Osteoblast (primary cell): ENCODE measurements around the gene UBE2V1. TPM values are rescaled to one million over a fixed set of nuclear protein-coding genes. Genes with fewer than 3 reads are reported as not detected.
A peak's percentile ranks its signal among the peaks of the same experiment; 100 is the strongest.

Source experiments
- DNase-seq: peaks from one replicate; pipeline ENCODE4 v3.0.0; 2011; ENCODE audit warnings: low spot score, mixed read lengths; ENCODE audit not compliant: insufficient read length; ENCODE audit errors: missing footprints
- H2AFZ ChIP-seq: 2 replicates; pipeline ENCODE4 v1.6.0; 2011; ENCODE audit warnings: mild to moderate bottlenecking, low read length
- H3K27ac ChIP-seq: 2 replicates; pipeline ENCODE4 v1.5.1; 2011; ENCODE audit warnings: mild to moderate bottlenecking, low read depth, low read length, moderate library complexity
- H3K27me3 ChIP-seq: 2 replicates; pipeline ENCODE4 v1.6.0; 2012; ENCODE audit warnings: mild to moderate bottlenecking, control low read depth, inconsistent platforms, low read length, moderate library complexity; ENCODE audit not compliant: insufficient read depth
- H3K36me3 ChIP-seq: 2 replicates; pipeline ENCODE4 v1.5.1; 2011; ENCODE audit warnings: mild to moderate bottlenecking, low read length, control low read depth, moderate library complexity; ENCODE audit not compliant: insufficient read depth
- H3K4me1 ChIP-seq: 2 replicates; pipeline ENCODE4 v1.5.1; 2011; ENCODE audit warnings: mild to moderate bottlenecking, low read length, control low read depth, moderate library complexity; ENCODE audit not compliant: insufficient read depth
- H3K4me2 ChIP-seq: 2 replicates; pipeline ENCODE4 v1.6.0; 2011; ENCODE audit warnings: mild to moderate bottlenecking, low read length; ENCODE audit not compliant: insufficient read depth
- H3K4me3 ChIP-seq: fragments of 200-600 bp; sonication (generic); 3 replicates; pipeline ENCODE4 v1.5.1; 2012; ENCODE audit warnings: mild to moderate bottlenecking, low read length, inconsistent platforms; ENCODE audit not compliant: insufficient read depth
- H3K79me2 ChIP-seq: 2 replicates; pipeline ENCODE4 v1.6.0; 2012; ENCODE audit warnings: mild to moderate bottlenecking, low read length, control low read depth, inconsistent platforms; ENCODE audit not compliant: insufficient read depth
- H3K9me3 ChIP-seq: 2 replicates; pipeline ENCODE4 v1.5.1; 2011; ENCODE audit warnings: low read depth, low read length, control low read depth
- H4K20me1 ChIP-seq: 2 replicates; pipeline ENCODE4 v1.6.0; 2012; ENCODE audit warnings: mild to moderate bottlenecking, low read length, control low read depth; ENCODE audit not compliant: insufficient read depth
- total RNA-seq: library from RNA; depleted of rRNA; stranded (reverse); fragments of >200 nt; gene quantifications from 2 replicates; pipeline ENCODE4 v1.2.3, GENCODE V29; 2012
- TF ChIP-seq, protein P1 (sequence below): IDR thresholded peaks from 2 replicates; pipeline ENCODE4 v1.5.1; 2011; ENCODE audit warnings: mild to moderate bottlenecking, low read depth, low read length, moderate library complexity; ENCODE audit errors: extremely low read depth

UBE2V1 gene
- total RNA-seq, 1 donor: 90.8 TPM

DNA sequence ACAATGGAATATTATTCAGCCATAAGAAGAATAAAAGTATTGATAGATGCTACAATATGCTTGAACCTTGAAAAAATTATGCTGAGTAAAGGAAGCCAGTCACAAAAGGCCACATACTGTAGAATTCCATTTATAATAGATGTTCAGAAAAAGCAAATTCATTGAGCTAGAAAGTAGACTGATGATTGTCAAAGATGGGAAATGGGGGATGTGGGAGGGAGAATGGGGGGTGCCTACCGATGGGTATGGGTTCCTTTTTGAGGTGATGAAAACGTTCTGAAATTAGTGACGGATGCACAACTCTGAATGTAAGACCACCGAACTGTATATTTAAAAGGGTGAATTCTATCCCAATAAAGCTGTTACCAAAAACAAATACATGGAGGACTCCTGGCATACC lies 18.4 kb downstream of the UBE2V1 start:
- H3K36me3 ChIP-seq: peaks cover 43% of the 10 kb centered on the region
- H3K9me3 ChIP-seq: no peaks in the 10 kb centered on the region
- no peak overlapping the region for H3K4me2 ChIP-seq
- no peak overlapping the region for H2AFZ ChIP-seq
- H3K27me3 ChIP-seq: no peaks in the 10 kb centered on the region
- H4K20me1 ChIP-seq: peaks cover 58% of the 10 kb centered on the region
- no peak overlapping the region for H3K27ac ChIP-seq
- no peak overlapping the region for H3K4me3 ChIP-seq
- H3K79me2 ChIP-seq: peaks cover 94% of the 10 kb centered on the region
- H3K4me1 ChIP-seq: peaks cover 17% of the 10 kb centered on the region
- no peak for DNase-seq
- TF ChIP-seq, protein P1, sequence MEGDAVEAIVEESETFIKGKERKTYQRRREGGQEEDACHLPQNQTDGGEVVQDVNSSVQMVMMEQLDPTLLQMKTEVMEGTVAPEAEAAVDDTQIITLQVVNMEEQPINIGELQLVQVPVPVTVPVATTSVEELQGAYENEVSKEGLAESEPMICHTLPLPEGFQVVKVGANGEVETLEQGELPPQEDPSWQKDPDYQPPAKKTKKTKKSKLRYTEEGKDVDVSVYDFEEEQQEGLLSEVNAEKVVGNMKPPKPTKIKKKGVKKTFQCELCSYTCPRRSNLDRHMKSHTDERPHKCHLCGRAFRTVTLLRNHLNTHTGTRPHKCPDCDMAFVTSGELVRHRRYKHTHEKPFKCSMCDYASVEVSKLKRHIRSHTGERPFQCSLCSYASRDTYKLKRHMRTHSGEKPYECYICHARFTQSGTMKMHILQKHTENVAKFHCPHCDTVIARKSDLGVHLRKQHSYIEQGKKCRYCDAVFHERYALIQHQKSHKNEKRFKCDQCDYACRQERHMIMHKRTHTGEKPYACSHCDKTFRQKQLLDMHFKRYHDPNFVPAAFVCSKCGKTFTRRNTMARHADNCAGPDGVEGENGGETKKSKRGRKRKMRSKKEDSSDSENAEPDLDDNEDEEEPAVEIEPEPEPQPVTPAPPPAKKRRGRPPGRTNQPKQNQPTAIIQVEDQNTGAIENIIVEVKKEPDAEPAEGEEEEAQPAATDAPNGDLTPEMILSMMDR: no peak

DNA sequence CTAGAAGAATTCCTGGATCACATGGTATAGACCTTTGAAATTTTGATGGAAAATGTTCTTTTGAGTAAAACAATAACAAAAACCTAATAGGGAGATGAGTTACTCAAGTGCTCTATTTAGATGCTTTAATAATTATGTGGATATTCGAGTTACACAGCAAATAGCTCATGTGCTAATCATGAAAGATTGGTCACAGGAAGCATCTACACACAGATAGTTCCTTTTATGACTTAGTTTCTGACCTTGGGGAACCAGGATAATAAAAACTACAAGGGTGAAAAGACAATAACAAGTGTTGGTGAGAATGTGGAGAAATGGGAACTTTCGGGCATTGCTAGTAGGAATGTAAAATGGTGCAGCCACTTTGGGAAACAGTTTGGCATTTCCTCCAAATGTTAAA lies 19.7 kb downstream of the UBE2V1 start:
- H3K4me3 ChIP-seq: no peak overlapping the region
- TF ChIP-seq, protein P1: no peak
- H3K4me1 ChIP-seq: peaks cover 15% of the 10 kb centered on the region
- peak overlapping the region; percentile 62 for H3K27ac ChIP-seq
- no peaks in the 10 kb centered on the region for H3K27me3 ChIP-seq
- peaks cover 51% of the 10 kb centered on the region for H3K36me3 ChIP-seq
- no peak for DNase-seq
- H4K20me1 ChIP-seq: peaks cover 53% of the 10 kb centered on the region
- no peak overlapping the region for H3K4me2 ChIP-seq
- no peak overlapping the region for H2AFZ ChIP-seq
- no peaks in the 10 kb centered on the region for H3K9me3 ChIP-seq
- peaks cover 94% of the 10 kb centered on the region for H3K79me2 ChIP-seq

DNA sequence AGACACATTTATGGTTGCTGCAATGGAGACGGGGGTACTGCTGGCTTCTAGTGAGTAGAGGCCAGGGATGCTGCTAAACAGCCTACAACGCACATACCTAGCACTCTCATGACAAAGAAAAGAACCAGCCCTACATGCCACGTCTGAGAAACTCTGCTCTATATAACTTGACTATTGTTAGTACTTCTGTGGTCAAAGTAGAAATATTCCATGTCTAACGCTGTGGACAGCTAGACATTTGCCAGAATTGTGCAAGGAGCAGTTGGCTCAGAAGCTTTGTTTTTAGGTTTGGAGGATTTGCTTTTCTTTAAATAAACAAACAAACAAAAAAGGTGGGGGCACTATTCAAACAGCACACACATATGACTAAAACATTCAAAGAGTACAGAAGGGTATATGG lies 20.5 kb downstream of the UBE2V1 start:
- DNase-seq: peak; percentile 42
- Histone ChIP-seq H3K79me2 (peaks cover 93% of the 10 kb centered on the region), H3K27ac (peak overlapping the region; percentile 62), H2AFZ (no peak overlapping the region), H3K4me3 (no peak overlapping the region), H3K27me3 (no peaks in the 10 kb centered on the region), H3K36me3 (peaks cover 53% of the 10 kb centered on the region), H3K9me3 (no peaks in the 10 kb centered on the region), H3K4me2 (no peak overlapping the region), H3K4me1 (peaks cover 16% of the 10 kb centered on the region), H4K20me1 (peaks cover 45% of the 10 kb centered on the region)
- TF ChIP-seq, protein P1: no peak

DNA sequence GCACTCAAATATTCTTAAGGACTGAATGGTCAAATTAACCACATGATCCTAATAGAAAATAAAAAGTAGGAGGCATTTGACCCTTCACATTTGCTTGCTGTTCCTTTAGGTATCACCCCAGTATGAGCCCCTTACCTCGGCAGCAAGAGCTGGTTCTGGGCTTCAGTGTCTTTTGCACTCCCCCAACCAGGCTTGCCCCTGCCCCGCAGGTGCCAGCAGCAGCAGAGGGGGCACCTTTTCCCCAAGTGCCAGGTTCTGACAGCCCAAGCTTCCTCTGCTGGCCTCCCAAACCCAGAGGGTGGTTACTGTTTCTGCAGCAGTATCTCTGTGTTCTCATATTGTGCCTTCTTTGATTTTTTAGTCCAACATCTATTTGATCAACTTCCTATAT lies 23.2 kb downstream of the UBE2V1 start:
- no peak overlapping the region for H2AFZ ChIP-seq
- H3K36me3 ChIP-seq: peaks cover 34% of the 10 kb centered on the region
- peaks cover 38% of the 10 kb centered on the region for H3K4me1 ChIP-seq
- H3K9me3 ChIP-seq: no peaks in the 10 kb centered on the region
- H4K20me1 ChIP-seq: peaks cover 43% of the 10 kb centered on the region
- no peak overlapping the region for H3K27ac ChIP-seq
- peaks cover 90% of the 10 kb centered on the region for H3K79me2 ChIP-seq
- TF ChIP-seq, protein P1: no peak
- H3K27me3 ChIP-seq: no peaks in the 10 kb centered on the region
- peak; percentile 60 for DNase-seq
- H3K4me2 ChIP-seq: no peak overlapping the region
- H3K4me3 ChIP-seq: no peak overlapping the region
